K562 treated with DMSO at 1 percent for 12 hours (cell line): ENCODE data around the gene DHX9. TPM values are rescaled to one million over a fixed set of nuclear protein-coding genes. Genes with fewer than 3 reads are reported as not detected.

Experiments
- total RNA-seq: library from RNA; unstranded; fragments of 300-600 nt; gene quantifications from 2 replicates; pipeline ENCODE4 v1.2.3, GENCODE V29; 2022; ENCODE audit not compliant: insufficient read depth

DHX9 gene
- 84.4 and 142 TPM in 2 replicates for total RNA-seq

DNA sequence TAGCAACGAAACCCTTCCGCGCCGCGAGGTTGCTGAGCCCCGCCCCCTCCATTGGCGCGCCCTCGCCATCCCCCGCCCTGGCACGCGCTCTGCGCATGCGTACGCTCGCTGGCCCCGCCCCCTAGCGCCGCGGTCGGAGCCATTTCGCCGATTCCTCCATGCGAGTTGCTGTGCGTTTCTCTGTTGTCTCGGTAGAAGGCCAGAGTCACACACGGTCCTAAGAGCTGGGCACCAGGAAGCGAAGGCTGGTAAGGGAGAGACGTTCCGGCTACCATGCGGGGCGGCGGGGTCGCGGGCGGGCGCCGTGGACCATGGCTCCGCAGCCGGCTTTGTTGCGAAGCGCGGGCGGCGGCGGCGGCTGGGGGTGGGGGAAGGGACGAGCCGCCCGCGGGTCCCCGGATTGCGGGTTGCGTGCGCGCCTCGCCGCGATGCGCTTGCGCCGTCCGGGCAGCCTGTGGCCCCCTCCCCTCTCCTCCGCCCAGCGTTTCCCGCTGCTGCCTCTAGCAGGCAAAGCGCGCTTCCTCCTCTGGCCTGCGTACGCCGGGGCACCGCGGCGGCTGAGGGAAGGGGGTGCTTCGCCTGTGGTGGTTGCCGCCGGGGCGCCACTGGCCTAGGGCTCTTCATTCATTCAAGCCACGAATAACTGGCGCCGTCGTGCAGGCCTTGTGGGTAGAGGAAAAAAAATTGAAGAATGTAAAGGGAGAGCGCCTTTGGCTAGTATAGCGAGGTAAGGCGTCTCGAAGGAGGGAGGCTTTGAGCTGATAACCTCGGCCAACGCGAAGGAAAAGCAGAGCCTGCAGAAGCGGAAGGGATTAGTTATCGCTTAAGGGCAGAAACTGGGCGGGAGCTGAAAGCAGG lies at the start of gene DHX9:
DHX9 (plus strand) TSS at position 139 of the 858 bp plus-strand sequence. CDS start 3,220 bp downstream, outside the sequence.

Other genes with a start within 250 kb of the DHX9 start
- gene RGS16, start 235.0 kb upstream of the DHX9 start, total RNA-seq = 0.89 and 1.6 TPM in 2 replicates
- gene RGS8, start 154.8 kb upstream of the DHX9 start, total RNA-seq = not detected in 2 replicates
- 27.6 and 38.3 TPM in 2 replicates for gene NPL, start 49.6 kb upstream of the DHX9 start, total RNA-seq
- gene SHCBP1L, start 113.8 kb downstream of the DHX9 start, total RNA-seq = not detected in 2 replicates
- gene LAMC1, start 184.1 kb downstream of the DHX9 start, total RNA-seq = 0.43 TPM in 1 of 2 replicates, not detected in the other